HL-60 (cell line): ENCODE data around the gene IQSEC1.

Experiments
- DNase-seq, 2 experiments: peaks; one replicate each; pipeline ENCODE4 v3.0.0-alpha.2; 2010 to 2020; ENCODE audit warnings: low read depth in 1 of 2, low spot score in 1 of 2
- H3K27ac ChIP-seq: fragments of 250-450 bp; sonication (Bioruptor Pico); replicated peaks from 2 replicates; pipeline ENCODE4 v1.5.1; 2020; ENCODE audit warnings: mild to moderate bottlenecking, moderate library complexity
- H3K27me3 ChIP-seq: fragments of 250-450 bp; sonication (Bioruptor Pico); 2 replicates; pipeline ENCODE4 v1.5.1; 2021; ENCODE audit warnings: mild to moderate bottlenecking, moderate library complexity; ENCODE audit not compliant: insufficient read depth, poor library complexity, severe bottlenecking
- H3K4me3 ChIP-seq: replicated peaks from 2 replicates; pipeline ENCODE4 v1.5.1; 2011; ENCODE audit warnings: mild to moderate bottlenecking, control low read depth, low read length; ENCODE audit not compliant: insufficient read depth
- GABPA ChIP-seq: IDR thresholded peaks from 2 replicates; pipeline ENCODE4 v1.6.1; 2012; ENCODE audit warnings: low read depth
- POLR2AphosphoS5 ChIP-seq: IDR thresholded peaks from 2 replicates; pipeline ENCODE4 v1.6.1; 2012; ENCODE audit warnings: low read depth
- SPI1 ChIP-seq: IDR thresholded peaks from 2 replicates; pipeline ENCODE4 v1.6.1; 2012; ENCODE audit warnings: low read depth, mild to moderate bottlenecking, borderline replicate concordance
- TF ChIP-seq, protein P1 (sequence below): IDR thresholded peaks from 2 replicates; pipeline ENCODE4 v1.6.1; 2012; ENCODE audit warnings: low read depth; ENCODE audit not compliant: insufficient replicate concordance
- TF ChIP-seq, protein P2 (sequence below): IDR thresholded peaks from one replicate; pipeline ENCODE4 v1.5.1; 2011; ENCODE audit warnings: low read length, control low read depth, inconsistent platforms; ENCODE audit not compliant: insufficient read depth

IQSEC1 gene

DNA sequence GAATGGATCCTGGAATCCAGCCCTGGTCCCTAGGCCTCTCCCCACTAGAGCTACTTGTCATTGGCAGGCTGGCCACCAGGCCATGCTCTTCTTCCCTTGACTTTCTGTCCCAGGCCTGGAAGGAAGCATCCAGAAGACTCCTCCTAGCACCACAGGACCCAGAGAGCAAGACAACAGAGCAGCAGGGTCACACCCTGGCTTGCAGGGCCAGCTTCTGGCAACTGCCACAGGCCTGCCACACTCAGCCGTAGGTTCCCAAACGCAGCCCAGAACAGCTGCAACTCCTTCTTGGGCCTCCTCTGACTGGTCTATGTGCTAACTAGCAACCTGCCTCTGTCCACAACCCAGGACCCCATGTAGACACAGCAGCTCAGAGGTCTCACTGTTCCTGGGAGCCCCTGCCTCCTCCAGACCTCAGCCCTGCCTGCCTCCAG is 195.1 kb downstream of the IQSEC1 start:
- H3K27me3 ChIP-seq: peaks cover 3% of the 10 kb centered on the region
- no peak overlapping the region for H3K4me3 ChIP-seq
- DNase-seq: no peak
- TF ChIP-seq, protein P1, sequence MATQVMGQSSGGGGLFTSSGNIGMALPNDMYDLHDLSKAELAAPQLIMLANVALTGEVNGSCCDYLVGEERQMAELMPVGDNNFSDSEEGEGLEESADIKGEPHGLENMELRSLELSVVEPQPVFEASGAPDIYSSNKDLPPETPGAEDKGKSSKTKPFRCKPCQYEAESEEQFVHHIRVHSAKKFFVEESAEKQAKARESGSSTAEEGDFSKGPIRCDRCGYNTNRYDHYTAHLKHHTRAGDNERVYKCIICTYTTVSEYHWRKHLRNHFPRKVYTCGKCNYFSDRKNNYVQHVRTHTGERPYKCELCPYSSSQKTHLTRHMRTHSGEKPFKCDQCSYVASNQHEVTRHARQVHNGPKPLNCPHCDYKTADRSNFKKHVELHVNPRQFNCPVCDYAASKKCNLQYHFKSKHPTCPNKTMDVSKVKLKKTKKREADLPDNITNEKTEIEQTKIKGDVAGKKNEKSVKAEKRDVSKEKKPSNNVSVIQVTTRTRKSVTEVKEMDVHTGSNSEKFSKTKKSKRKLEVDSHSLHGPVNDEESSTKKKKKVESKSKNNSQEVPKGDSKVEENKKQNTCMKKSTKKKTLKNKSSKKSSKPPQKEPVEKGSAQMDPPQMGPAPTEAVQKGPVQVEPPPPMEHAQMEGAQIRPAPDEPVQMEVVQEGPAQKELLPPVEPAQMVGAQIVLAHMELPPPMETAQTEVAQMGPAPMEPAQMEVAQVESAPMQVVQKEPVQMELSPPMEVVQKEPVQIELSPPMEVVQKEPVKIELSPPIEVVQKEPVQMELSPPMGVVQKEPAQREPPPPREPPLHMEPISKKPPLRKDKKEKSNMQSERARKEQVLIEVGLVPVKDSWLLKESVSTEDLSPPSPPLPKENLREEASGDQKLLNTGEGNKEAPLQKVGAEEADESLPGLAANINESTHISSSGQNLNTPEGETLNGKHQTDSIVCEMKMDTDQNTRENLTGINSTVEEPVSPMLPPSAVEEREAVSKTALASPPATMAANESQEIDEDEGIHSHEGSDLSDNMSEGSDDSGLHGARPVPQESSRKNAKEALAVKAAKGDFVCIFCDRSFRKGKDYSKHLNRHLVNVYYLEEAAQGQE: no peak
- no peak overlapping the region for H3K27ac ChIP-seq

DNA sequence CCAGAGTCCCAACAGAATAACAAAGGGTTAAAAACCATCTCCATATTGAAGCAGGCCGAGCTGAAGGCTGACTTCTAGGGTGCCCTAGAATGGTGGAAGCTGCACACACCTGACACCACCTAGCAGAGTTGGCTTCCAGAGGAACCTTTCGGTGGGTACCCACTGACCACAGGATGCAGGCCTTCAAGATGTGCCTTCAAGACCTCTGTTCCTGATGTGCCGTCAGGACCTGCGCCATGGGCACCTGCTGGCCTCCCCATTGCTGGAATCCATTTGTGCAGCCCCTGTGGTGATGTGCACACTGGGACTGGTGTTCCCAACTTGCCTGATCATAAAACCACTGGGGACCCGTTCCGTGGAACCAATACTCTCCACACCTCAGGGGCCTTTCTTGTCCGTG is 196.2 kb downstream of the IQSEC1 start:
- H3K27ac ChIP-seq: no peak overlapping the region
- no peak for DNase-seq
- peaks cover 3% of the 10 kb centered on the region for H3K27me3 ChIP-seq
- H3K4me3 ChIP-seq: no peak overlapping the region
- TF ChIP-seq POLR2AphosphoS5: no peak

DNA sequence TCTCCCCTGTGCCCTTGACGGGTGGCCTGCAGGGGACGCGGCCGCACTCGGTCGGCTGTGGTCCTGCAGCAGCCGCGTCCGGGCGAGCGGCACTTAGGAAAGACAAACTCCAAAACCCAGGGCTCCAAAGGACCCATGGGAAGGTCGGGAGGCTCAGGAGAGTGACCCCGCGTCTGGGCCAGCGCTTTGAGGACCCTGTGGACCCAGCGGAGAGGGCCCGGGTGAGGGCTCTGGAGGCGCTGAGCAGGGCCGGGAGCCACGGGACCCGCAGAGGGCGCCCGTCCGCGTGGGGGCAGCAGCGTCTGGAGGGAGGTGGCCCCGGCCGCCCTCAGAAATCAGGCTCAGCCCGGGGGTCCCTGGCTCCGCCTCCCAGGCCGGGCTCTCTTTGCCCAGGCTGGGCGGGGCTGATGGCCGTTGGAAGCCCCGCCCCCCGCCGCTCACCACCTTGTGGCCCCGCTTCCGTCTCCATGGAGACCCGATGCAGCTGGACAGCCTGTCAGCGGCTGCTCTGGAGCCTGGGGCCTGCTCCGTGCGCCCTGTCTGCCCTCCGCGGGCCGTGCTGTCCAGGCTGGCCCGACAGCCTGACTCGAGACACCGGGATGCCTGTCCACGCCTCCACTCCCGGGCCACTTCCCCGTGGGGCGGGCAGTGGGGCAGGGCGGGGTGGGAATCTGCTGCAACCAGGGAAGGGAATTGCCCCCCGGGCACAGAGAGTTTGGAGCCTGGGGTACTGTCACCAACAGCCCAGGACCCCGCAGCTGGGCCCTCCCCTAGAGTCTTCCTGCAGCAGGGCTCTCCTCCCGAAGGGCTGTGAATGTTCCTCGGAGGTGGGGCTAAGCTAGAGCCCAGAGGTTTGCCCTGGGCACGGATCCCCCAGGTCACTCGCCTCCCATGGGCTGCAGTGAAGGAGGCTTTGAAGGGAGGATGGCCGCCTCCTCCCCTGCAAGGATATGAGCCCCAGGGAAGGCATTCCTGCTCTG is 197.1 kb downstream of the IQSEC1 start:
- Histone ChIP-seq H3K4me3 (no peak overlapping the region), H3K27ac (no peak overlapping the region), H3K27me3 (peaks cover 3% of the 10 kb centered on the region)
- no peak for DNase-seq
- no peak for TF ChIP-seq GABPA
- no peak for TF ChIP-seq SPI1
- no peak for TF ChIP-seq POLR2AphosphoS5
- TF ChIP-seq, protein P1: no peak
- TF ChIP-seq, protein P2, sequence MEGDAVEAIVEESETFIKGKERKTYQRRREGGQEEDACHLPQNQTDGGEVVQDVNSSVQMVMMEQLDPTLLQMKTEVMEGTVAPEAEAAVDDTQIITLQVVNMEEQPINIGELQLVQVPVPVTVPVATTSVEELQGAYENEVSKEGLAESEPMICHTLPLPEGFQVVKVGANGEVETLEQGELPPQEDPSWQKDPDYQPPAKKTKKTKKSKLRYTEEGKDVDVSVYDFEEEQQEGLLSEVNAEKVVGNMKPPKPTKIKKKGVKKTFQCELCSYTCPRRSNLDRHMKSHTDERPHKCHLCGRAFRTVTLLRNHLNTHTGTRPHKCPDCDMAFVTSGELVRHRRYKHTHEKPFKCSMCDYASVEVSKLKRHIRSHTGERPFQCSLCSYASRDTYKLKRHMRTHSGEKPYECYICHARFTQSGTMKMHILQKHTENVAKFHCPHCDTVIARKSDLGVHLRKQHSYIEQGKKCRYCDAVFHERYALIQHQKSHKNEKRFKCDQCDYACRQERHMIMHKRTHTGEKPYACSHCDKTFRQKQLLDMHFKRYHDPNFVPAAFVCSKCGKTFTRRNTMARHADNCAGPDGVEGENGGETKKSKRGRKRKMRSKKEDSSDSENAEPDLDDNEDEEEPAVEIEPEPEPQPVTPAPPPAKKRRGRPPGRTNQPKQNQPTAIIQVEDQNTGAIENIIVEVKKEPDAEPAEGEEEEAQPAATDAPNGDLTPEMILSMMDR: no peak

- Histone ChIP-seq H3K4me3 (no peak overlapping the region), H3K27me3 (peaks cover 15% of the 10 kb centered on the region), H3K27ac (no peak overlapping the region)
- TF ChIP-seq GABPA: no peak
- TF ChIP-seq, protein P2: no peak
- TF ChIP-seq, protein P1: no peak
- no peak for TF ChIP-seq POLR2AphosphoS5
- no peak for TF ChIP-seq SPI1
- DNase-seq: no peak
These were observed 201.7 kb downstream of the IQSEC1 start for GRCh38 chr3:12871404-12871983.
